HPDE6-E6E7 (cell line): ENCODE data around the gene DEPDC1B.
"Not testable (repeated sequence)": the region's sequence is repeated elsewhere in the genome, so short reads cannot be mapped to it uniquely, and the experiment has no call there.

ENCODE experiments used
- DNase-seq: peaks from one replicate; pipeline ENCODE4 v3.0.0; 2011; ENCODE audit warnings: missing footprints; ENCODE audit errors: extremely low spot score

Gene DEPDC1B

DNA sequence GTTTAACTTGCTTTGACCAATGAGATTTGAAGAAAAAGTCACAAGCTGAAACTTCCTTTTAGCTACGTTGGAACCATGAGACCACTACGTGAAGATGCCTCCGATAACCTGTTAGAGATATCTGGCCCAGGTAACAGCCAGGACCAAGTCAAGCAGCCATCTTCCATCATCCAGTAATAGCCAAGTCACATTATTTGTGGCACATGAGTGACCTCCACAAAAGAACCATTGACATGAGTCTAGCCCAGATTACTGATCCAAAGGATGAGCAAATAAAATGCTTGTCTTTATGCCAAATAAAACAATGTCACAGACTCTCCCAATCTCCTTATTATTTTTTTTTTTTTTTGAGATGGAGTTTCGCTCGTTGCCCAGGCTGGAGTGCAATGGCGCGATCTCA is 1.6 kb downstream of the DEPDC1B start:
- no peak for DNase-seq

DNA sequence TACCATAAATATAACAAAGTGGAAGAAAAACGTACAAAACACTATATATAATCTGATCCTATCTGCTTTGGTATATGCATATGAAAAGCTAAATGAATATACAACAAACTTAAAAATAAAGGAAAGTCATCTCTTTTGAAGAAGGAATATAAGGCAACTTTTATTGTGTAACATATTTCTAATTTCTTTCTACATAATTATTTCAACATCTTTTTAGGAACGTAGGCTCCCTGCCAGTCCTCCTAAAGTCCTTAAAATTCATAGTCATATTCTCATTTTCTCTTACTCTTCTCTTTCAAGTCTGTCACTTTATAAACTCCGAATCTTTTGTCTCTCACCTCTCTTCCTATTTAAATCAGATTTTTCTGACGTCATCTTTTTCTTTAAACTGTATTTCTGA is 9.6 kb downstream of the DEPDC1B start:
- DNase-seq, result no peak

- no peak for DNase-seq
Measured at GRCh38 chr5:60688980-60689379, 11.0 kb downstream of the DEPDC1B start.

GRCh38 chr5:60687927-60688720 is 11.8 kb downstream of the DEPDC1B start:
- no peak for DNase-seq

DNA sequence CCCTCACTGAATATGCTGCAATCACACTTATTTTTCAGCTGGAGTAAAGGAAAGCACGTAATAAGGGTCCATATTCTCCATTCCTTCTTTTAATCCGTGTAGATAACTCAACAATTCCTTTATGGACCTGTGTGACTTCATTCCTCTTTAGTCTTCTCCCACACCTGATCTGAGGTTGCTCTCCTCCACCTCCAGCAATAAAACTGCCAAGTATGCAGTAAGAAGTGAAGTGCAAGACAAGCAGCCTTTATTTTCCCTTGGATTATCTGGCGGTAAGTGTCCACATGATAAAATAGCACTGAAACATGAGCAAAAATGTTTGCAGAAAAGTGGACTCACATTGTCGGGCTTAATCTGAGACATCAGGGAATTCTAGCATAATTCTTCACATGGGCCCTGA is 13.8 kb downstream of the DEPDC1B start:
- DNase-seq, result no peak

DNA sequence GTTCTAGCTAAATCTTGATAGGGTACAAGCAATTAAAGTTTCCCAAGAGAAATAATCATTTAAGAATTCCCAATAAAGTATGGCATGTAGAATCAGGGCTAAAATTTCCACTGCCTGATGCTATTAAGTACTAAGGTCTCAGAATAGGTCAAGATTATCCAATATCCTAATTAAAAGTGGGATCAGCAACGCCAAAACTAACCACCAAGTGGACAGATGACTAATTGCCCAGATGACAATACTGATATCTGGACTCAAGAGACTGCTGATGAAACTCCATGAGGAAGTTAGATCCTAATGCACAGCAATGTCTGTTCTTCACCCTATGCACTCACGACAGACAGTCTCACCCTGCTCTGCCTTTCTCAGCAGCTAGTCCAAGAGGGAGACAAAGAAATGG is 14.3 kb downstream of the DEPDC1B start:
- no peak for DNase-seq

GRCh38 chr5:60685028-60685427 is 14.9 kb downstream of the DEPDC1B start:
- no peak for DNase-seq

- not testable (repeated sequence) for DNase-seq
Measured at GRCh38 chr5:60682007-60682406, 18.0 kb downstream of the DEPDC1B start.

DNA sequence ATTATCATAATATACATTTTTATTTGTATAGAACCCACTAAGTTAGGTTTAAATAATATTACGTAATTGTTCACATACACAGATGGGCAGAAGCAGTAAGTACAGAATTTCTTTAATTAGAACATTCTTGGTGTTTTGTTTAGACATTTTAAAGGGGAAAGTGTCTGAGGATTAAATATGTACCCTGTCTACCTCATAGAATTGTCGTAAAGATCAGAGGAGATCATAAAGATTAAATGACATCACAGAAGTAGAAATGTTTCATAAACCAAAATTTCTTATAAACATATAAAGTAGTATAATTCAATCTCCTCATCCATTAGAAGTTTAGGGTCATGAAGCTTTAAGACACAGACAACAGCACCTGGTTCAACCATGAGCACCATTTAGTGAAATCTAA is 20.1 kb downstream of the DEPDC1B start:
- no peak for DNase-seq

GRCh38 chr5:60677850-60678664 is 21.9 kb downstream of the DEPDC1B start:
- DNase-seq, result no peak

DNA sequence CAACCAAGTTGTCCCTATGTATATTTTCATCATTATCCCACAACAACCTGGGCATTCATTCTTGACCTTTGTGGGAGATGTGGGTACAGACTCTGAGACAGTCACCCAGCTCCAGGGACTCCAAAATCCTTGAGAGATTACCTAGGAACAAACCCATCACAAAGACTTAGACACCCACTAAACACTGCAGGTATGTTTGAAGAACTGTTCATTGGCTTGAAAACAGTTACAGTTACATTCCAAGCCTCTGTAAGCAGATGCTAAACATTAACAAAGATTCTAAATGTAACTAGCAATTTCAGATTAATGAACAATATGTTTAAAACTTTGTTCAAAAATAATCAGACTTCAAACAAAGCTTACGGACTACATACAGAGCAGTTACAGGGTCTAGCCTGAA is 24.7 kb downstream of the DEPDC1B start:
- no peak for DNase-seq

DNA sequence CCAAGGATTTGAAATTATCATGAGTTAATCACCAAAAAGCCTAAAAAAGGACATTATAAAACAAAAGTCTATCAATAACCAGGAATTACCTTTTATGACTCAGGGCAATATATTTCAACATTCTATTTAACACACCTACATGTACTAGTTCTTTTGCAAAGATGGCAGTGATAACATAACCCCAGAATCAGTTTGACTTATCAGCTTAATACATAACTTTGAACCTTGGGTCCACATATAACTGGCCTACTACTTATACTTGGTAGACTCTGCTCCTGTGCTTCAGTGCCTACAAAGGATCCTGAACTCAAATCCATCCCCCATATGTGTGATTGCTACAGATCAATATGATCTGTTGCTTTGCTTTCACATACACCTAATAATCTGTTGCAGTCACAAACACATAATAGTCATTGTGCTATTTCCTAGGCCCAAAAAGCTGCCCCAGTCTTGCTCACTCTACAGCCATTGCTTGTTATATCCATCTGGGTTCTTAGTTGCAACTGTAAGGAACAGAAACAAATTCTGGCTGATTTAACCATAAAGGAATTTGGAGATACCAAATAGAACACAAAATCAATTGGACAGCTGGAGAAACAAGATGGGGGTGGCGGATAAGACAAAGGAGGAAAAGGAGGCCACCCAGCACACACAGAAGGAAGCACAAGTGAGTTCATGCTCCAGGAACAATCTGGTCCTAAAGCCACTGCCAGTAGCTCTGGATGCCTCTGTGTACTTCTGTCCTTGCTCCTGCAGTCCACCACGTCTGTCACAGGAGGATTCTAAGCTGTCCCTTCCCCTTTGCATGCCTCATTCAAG is 25.5 kb downstream of the DEPDC1B start:
- DNase-seq, result no peak

DNA sequence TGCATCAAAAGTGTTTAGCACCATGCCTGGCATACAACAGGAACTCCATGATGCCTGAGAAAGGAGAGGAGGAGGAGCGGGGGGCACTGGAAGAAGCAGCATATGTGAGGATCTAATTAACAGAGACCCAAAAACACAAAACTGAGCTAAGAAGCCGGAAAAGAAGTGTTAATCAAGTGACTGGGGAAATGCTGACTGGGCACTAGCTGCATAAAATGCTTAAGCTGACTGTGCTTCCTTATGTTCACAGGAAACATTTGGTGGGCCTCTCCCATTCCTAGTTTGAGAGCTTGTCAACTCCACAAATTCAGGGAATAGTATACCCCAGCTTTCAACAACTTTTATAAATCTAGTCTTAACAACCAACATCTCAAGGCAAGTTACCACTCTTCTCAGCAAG is 26.6 kb downstream of the DEPDC1B start:
- DNase-seq, result no peak

DNA sequence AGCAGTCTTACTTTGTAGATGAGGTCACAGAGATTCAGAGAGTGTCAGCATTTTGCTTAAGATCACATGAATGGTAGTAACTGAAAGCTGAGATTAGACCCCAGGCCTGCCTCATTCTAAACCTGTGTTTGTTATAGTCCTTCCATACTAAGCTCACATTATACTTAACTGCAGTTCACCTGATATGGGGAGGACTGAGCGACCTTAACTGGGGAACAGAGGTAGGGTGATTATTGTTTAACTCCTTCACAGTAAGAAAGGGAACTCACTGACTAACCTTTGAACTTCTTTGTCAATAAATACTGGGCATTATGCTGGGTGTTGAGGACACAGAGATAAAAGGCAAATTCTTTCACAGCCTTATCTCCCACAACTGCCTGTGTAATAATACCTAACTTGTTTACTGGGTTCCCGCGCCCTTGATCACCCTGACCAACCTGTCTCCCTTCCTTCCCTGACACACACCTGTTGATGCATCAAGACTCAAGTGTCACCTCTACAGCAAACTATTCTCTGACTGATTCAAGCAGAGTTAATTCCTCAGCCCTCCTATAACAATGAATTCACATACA is 27.2 kb downstream of the DEPDC1B start:
- no peak for DNase-seq

GRCh38 chr5:60671899-60672692 is 27.9 kb downstream of the DEPDC1B start:
- no peak for DNase-seq

DNA sequence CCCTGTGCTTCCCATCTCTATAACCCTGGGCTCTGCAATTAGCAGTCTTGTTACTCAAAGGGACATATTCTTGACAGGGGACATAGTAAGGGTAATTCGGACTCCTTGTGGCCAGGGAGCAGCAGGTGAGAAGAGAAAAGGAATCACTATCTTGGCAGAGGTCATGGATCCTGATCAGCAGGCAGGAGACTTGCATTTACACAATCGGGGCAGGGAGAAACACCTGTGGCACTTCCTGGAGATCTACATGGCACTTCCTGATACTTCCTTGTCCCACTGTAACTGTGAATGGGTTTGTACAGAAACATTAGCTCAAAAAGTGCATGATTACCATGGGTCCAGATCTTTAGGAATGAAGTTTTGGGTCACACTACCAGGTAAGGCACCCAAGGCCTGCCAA is 29.2 kb downstream of the DEPDC1B start:
- DNase-seq, result no peak

DNA sequence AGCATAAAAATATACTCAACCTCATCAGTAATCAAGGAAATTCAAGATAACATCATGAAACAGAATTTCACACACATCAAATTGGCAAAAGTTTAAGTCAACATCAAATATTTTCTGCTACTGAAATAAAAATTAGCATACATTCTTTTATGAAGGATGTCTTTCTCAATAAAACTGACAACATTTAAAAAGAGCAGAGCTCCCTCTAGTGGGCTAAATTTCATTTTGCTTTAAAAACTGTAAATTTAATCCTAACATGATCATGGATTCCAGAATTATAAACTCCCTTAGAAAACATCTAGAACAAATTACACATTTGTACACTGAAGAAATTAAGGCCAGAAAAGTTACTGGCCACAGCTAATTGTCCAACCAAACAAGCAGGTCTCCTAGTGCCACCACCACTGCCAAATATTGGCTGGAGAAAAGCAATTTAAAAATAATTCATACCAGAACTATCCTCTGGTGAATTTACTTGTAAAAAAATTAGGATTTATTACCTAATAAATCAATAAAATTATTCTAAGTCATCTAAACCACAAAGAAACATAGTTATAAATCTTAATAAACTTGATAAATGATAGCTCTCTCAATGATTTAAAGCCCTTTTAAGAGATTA is 31.2 kb downstream of the DEPDC1B start:
- no peak for DNase-seq

GRCh38 chr5:60651872-60652620 is 47.9 kb downstream of the DEPDC1B start:
- DNase-seq, result peak; percentile 75

- peak; percentile 25 for DNase-seq
Measured at GRCh38 chr5:60649288-60649917, 50.6 kb downstream of the DEPDC1B start.
